Sigmoid colon (tissue), 4 donors: ENCODE measurements around the gene AZIN2.

ENCODE experiments used
- CTCF ChIP-seq, 4 experiments: fragments of 450-650 bp in 3 of 4; fragments of 200-600 bp in 1 of 4; IDR thresholded peaks; one replicate each; pipeline ENCODE4 v1.5.1; 2016 to 2019; ENCODE audit warnings: antibody characterized with exemption in 4 of 4, mild to moderate bottlenecking in 3 of 4, moderate library complexity in 2 of 4
- EP300 ChIP-seq, 4 donors: sonication (generic); formaldehyde crosslinking; IDR thresholded peaks; one replicate each; pipeline ENCODE4 v1.6.1; 2017; ENCODE audit warnings: antibody characterized with exemption in 4 of 4
- POLR2AphosphoS5 ChIP-seq, 4 donors: sonication (generic); formaldehyde crosslinking; IDR thresholded peaks; one replicate each; pipeline ENCODE4 v1.6.1; 2017; ENCODE audit warnings: antibody characterized with exemption in 4 of 4

GRCh38 chr1:33153650-33154049 is 72.7 kb downstream of the AZIN2 start:
- TF ChIP-seq CTCF (IDR thresholded peaks at IDR 0.05) (no peak), POLR2AphosphoS5 (IDR thresholded peaks at IDR 0.05) (no peak), EP300 (IDR thresholded peaks at IDR 0.05) (no peak)
